ENCODE data around the gene SHISA9. TPM values are rescaled to one million over a fixed set of nuclear protein-coding genes. Genes with fewer than 3 reads are reported as not detected.

SHISA9 gene
- total and polyA plus RNA-seq, 3 donors from 2014 or later, result 0.46 to 1.0 (median 0.68) TPM

- 58 to 80% methylated on average over 3 of the region's 3 CpGs for WGBS, 2 donors
- Histone ChIP-seq H3K27me3 (no peaks in the 10 kb centered on the region), H3K36me3 (ENCODE audit: low read depth, missing control alignments) (no peaks in the 10 kb centered on the region), H3K27ac (no peak overlapping the region), H3K4me3 (no peak overlapping the region), H3K4me1 (no peaks in the 10 kb centered on the region), H3K9me3 (no peaks in the 10 kb centered on the region)
- no peak for TF ChIP-seq POLR2A (IDR thresholded peaks at IDR 0.05)
- TF ChIP-seq CTCF (IDR thresholded peaks at IDR 0.05), result no peak
- no peak for DNase-seq
- intact Hi-C loops (cut with DNase I; ENCODE audit: low total_unique reads), result no loop called here
These were observed 34.3 kb upstream of the SHISA9 start for GRCh38 chr16:12866981-12867551.

- no peak overlapping the region for H3K4me3 ChIP-seq
- DNase-seq, result no peak
- H3K9me3 ChIP-seq, result no peaks in the 10 kb centered on the region
- no peak overlapping the region for H3K27ac ChIP-seq
- no peaks in the 10 kb centered on the region for H3K4me1 ChIP-seq
- intact Hi-C loops (cut with DNase I; ENCODE audit: low total_unique reads), result no loop called here
- TF ChIP-seq POLR2A (IDR thresholded peaks at IDR 0.05) (no peak), CTCF (IDR thresholded peaks at IDR 0.05) (no peak)
- no peaks in the 10 kb centered on the region for H3K27me3 ChIP-seq
- 81 to 100% methylated on average over 3 of the region's 3 CpGs for WGBS, 2 donors
- no peaks in the 10 kb centered on the region for H3K36me3 ChIP-seq (ENCODE audit: low read depth, missing control alignments)
These were observed 33.2 kb upstream of the SHISA9 start for GRCh38 chr16:12868169-12868568.

GRCh38 chr16:12868788-12869187 lies 32.6 kb upstream of the SHISA9 start:
- WGBS, 2 donors, result 86 to 91% methylated on average over 8 of the region's 8 CpGs
- no peaks in the 10 kb centered on the region for H3K4me1 ChIP-seq
- DNase-seq, result no peak
- intact Hi-C loops (cut with DNase I; ENCODE audit: low total_unique reads), result no loop called here
- H3K4me3 ChIP-seq, result no peak overlapping the region
- no peak overlapping the region for H3K27ac ChIP-seq
- no peak for TF ChIP-seq CTCF (IDR thresholded peaks at IDR 0.05)
- no peak for TF ChIP-seq POLR2A (IDR thresholded peaks at IDR 0.05)
- no peaks in the 10 kb centered on the region for H3K9me3 ChIP-seq
- no peaks in the 10 kb centered on the region for H3K27me3 ChIP-seq
- no peaks in the 10 kb centered on the region for H3K36me3 ChIP-seq (ENCODE audit: low read depth, missing control alignments)

- WGBS, 2 donors, result 92 to 100% methylated on average over 2 to 5 of the region's 5 CpGs
- no peak for DNase-seq
- Histone ChIP-seq H3K27ac (no peak overlapping the region), H3K9me3 (no peaks in the 10 kb centered on the region), H3K4me3 (no peak overlapping the region), H3K36me3 (ENCODE audit: low read depth, missing control alignments) (no peaks in the 10 kb centered on the region), H3K4me1 (no peaks in the 10 kb centered on the region), H3K27me3 (no peaks in the 10 kb centered on the region)
- intact Hi-C loops (cut with DNase I; ENCODE audit: low total_unique reads), result no loop called here
- TF ChIP-seq CTCF (IDR thresholded peaks at IDR 0.05) (no peak), POLR2A (IDR thresholded peaks at IDR 0.05) (no peak)
These were observed 31.5 kb upstream of the SHISA9 start for GRCh38 chr16:12869698-12870427.

GRCh38 chr16:12871784-12872183 lies 29.6 kb upstream of the SHISA9 start:
- WGBS, 2 donors, result 71 to 81% methylated on average over 1 of the region's 1 CpG
- H3K27me3 ChIP-seq, result no peaks in the 10 kb centered on the region
- no peaks in the 10 kb centered on the region for H3K36me3 ChIP-seq (ENCODE audit: low read depth, missing control alignments)
- no peak overlapping the region for H3K27ac ChIP-seq
- H3K4me1 ChIP-seq, result no peaks in the 10 kb centered on the region
- TF ChIP-seq POLR2A (IDR thresholded peaks at IDR 0.05), result no peak
- TF ChIP-seq CTCF (IDR thresholded peaks at IDR 0.05), result no peak
- H3K9me3 ChIP-seq, result no peaks in the 10 kb centered on the region
- no peak overlapping the region for H3K4me3 ChIP-seq
- no peak for DNase-seq
- intact Hi-C loops (cut with DNase I; ENCODE audit: low total_unique reads), result no loop called here
